Effector CD4-positive, alpha-beta T cell (primary cell): ENCODE data around the gene KNDC1.
"Not testable (repeated sequence)": the region's sequence is repeated elsewhere in the genome, so short reads cannot be mapped to it uniquely, and the experiment has no call there.

Source experiments
- DNase-seq: peaks from one replicate; pipeline ENCODE4 v3.0.0-alpha.2; 2020

Gene KNDC1

GRCh38 chr10:133265052-133265451 lies 105.0 kb downstream of the KNDC1 start:
- DNase-seq: not testable (repeated sequence)

GRCh38 chr10:133266056-133266795 lies 106.2 kb downstream of the KNDC1 start:
- DNase-seq: no peak

- no peak for DNase-seq
These were observed 107.3 kb downstream of the KNDC1 start for GRCh38 chr10:133267293-133267692.

- no peak for DNase-seq
These were observed 107.8 kb downstream of the KNDC1 start for GRCh38 chr10:133267829-133268228.

- no peak for DNase-seq
These were observed 108.5 kb downstream of the KNDC1 start for GRCh38 chr10:133268532-133268931.

- no peak for DNase-seq
These were observed 109.3 kb downstream of the KNDC1 start for GRCh38 chr10:133269367-133269766.

- DNase-seq: no peak
These were observed 110.2 kb downstream of the KNDC1 start for GRCh38 chr10:133270204-133270603.

- DNase-seq: no peak
These were observed 110.8 kb downstream of the KNDC1 start for GRCh38 chr10:133270773-133271297.

- DNase-seq: no peak
These were observed 111.7 kb downstream of the KNDC1 start for GRCh38 chr10:133271521-133272300.

GRCh38 chr10:133272301-133272963 lies 112.4 kb downstream of the KNDC1 start:
- DNase-seq: no peak

GRCh38 chr10:133272964-133273420 lies 113.0 kb downstream of the KNDC1 start:
- DNase-seq: no peak

- DNase-seq: no peak
These were observed 113.6 kb downstream of the KNDC1 start for GRCh38 chr10:133273534-133274143.

- DNase-seq: peak; percentile 82
These were observed 115.0 kb downstream of the KNDC1 start for GRCh38 chr10:133274751-133275683.

- DNase-seq: peak; percentile 33
These were observed 115.7 kb downstream of the KNDC1 start for GRCh38 chr10:133275684-133276092.
